Adrenal gland (tissue), 5 donors: ENCODE results near the gene HLA-DQA1.
A peak's percentile ranks its signal among the peaks of the same experiment; 100 is the strongest.

Experiments
- CTCF ChIP-seq, 6 experiments: fragments of 450-650 bp in 4 of 6; fragments of 200-600 bp in 2 of 6; sonication (generic) in 1 of 6; IDR thresholded peaks; 1 replicate in 5 of 6; 2 replicates in 1 of 6; pipeline versions ENCODE4 v1.5.1 to v1.8.0; 2016 to 2021; ENCODE audit warnings: antibody characterized with exemption in 6 of 6, mild to moderate bottlenecking in 2 of 6, moderate library complexity in 1 of 6
- POLR2A ChIP-seq, 2 donors: fragments of 450-650 bp; IDR thresholded peaks; one replicate each; pipeline ENCODE4 v1.6.1; 2017; ENCODE audit warnings: antibody characterized with exemption in 2 of 2, mild to moderate bottlenecking in 2 of 2, moderate library complexity in 1 of 2
- donor health status: DM: no; HTN: no; CAD: no.

GRCh38 chr6:32668226-32668747 is 31.1 kb downstream of the HLA-DQA1 start:
- TF ChIP-seq POLR2A (IDR thresholded peaks at IDR 0.05) (peak in 1 of 2 donors; percentile 15), CTCF (IDR thresholded peaks at IDR 0.05) (no peak)
